ENCODE results near the gene SSC5D.
"Not testable (repeated sequence)": the region's sequence is repeated elsewhere in the genome, so short reads cannot be mapped to it uniquely, and the experiment has no call there.

Gene SSC5D

GRCh38 chr19:55487924-55488687 lies at the start of gene SSC5D:
Gene SSC5D, plus strand, starts transcription at chr19:55488436. Its CDS starts 154 bp downstream, at chr19:55488590.
- peak; percentile 39 for DNase-seq

DNA sequence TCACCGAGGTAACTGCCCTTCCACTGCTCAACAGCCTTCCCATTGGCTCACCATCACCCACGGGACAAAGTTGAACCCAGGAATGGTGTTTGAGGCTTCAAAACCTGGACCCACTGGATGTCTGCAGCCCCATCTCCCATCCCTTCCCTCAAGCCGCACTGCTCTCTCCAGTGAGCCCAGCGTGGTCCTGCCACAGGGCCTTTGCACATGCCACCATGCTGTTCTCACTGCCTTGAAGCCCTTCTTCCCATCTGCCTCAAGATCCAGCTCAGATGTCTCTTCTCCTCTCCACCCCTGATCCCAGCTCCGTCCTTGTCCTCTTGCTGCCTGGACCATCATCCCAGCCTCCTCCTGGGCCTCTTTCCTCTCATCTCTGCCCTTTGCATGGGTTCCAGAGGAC lies 49.2 kb upstream of the SSC5D start:
- no peak for DNase-seq

DNA sequence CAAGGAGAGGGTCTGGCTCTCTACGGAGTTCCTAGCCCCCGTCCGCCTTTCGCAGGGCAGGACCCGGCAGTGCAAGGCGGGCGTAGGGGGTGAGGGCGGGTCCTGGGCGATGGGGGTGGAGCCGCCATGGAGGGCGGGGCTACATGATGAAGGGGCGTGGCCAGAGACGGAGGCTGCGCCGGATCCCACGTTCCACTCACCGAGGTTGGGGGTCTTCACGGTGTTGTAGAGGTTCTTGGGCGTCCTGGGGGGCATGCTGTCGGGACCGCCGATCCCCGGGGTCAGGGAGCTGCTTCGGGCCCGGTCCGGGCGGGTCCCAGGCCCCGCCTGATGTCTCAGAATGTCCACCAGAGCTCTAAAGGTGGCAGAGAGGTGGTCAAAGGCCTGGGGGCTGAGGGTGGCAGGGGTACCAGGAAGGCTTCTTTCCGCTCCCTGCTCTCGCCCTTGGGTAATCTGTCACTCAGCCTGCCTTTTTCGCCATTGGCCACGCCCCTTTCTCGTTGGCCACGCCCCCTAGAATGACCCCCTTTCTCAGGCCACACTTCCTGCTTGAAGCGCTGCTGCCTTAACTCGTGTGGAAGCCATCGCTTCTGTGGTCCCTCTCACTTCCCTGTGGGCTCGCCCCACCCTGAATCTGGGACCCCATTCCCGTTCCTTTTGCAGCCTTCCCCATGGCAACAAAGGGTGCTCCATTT lies 47.7 kb upstream of the SSC5D start:
- DNase-seq = peak; percentile 64

DNA sequence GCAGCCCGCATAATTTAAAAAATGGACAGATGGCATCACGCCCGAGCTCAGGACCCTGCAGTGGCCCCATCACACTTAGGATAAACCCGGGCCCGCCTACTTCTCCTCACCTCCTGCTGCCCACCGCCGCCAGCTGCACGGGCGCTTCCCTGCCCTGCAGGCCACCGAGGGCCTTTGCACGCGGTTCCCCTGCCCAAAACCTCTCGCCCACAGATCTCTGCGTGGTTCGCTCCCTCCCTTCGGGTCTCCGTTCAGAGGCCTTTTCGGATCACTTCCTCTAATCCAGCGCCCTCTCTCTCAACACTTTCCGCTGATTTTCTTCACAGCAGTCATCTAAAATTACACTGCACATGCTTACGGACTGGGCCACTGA lies 46.9 kb upstream of the SSC5D start:
- peak; percentile 67 for DNase-seq

- DNase-seq = peak; percentile 56
These were observed 46.4 kb upstream of the SSC5D start for GRCh38 chr19:55441692-55442321.

DNA sequence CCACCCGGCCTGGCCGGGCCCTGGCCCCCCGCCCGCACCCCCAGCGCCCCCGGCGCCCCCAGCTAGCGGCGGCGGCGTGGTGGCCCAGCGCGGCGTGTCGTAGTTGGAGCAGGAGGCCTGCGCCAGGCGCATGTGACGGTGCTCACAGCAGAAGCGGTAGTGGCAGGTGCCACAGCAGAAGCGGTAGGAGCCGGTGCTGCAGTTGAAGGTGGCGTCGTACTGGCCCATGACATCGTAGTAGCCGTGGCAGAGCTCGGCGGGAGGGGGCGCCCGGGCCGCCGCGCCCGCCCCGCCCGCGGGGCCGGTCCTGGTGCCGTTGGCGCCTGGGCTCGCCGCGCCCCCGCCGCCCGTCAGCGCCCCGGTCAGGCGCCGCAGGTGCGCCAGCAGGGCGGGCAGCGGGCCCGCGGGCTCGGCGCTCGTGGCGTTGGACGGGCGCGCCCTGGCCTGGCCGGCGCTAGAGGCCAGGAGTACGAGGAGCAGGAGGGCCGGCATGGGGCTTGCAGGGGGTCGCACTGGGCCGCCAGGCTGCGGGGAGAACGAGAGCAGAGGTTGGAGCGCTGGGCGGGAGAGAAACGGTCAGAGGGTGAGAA lies 45.8 kb upstream of the SSC5D start:
- DNase-seq = peak; percentile 46

- peak; percentile 82 for DNase-seq
These were observed 45.0 kb upstream of the SSC5D start, which contains the start of gene SHISA7 for GRCh38 chr19:55443045-55443823. Gene SHISA7, minus strand, starts transcription at chr19:55443300. Its CDS starts 437 bp downstream, at chr19:55442863.

DNA sequence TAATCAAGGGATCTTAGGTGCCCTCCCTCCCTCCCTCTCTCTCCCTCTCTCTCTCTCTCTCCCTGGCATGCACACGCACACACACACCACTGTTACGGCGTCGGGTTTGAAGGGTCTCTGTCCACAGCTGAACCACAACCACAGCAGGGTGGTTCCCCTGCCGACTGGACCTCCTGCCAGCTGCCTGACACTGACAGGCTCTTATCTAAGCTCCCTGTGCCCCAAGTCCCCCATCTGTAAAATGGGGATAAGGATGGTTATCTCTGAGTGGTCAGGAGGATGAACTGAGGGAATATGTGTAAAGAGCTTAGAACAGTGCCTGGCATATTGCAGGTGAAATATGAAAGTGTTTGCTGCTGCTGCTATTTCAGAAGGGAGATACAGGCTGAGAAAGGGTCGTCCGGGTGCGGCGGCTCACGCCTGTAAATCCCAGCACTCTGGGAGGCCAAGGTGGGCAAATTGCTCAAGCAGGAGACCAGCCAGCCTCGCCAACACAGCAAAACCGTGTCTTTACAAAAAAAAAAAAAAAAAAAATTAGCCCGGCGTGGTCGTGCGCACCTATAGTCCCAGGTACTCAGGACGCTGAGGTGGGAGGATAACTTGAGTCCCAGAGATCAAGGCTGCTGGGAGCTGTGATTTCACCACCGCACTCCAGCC lies 44.3 kb upstream of the SSC5D start:
- DNase-seq = peak; percentile 96

- DNase-seq = no peak
These were observed 43.6 kb upstream of the SSC5D start for GRCh38 chr19:55444646-55445045.

- no peak for DNase-seq
These were observed 42.2 kb upstream of the SSC5D start for GRCh38 chr19:55446060-55446459.

DNA sequence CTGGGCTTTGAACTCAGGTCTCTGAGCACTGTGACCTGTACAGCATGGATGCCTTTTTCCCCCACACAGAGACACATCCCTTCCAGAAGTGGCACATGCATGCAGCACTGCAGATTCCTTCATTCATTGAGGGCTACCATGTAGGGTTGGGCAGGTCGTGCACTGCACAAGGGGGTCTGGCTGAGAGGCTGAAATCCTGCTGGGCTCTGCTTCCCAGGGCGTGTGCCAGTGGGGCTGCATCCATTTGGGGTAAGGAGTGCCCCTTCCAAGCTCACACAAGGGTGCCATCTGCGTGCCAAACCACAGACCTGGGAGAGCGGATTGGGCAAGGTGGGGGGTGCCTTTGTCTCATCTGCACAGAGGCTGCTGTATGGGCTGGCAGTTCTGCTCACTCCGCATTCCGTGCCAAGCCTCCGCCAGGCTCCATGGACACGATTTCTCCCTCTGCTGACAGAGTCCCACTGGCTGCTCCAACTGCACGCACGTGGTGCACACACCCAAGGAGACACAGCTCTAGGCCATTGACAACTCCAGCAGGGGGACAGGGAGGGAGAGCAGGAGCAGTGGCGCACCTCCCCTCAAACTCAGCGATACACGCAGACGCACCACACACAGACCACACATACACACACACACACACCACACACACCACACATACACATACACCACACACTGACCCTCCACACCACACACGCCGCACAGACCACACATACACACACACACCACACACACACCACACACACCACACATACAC lies 40.6 kb upstream of the SSC5D start:
- peak; percentile 83 for DNase-seq

- DNase-seq = not testable (repeated sequence)
These were observed 40.1 kb upstream of the SSC5D start for GRCh38 chr19:55448175-55448490.

GRCh38 chr19:55449469-55449868 lies 38.8 kb upstream of the SSC5D start:
- DNase-seq = no peak

DNA sequence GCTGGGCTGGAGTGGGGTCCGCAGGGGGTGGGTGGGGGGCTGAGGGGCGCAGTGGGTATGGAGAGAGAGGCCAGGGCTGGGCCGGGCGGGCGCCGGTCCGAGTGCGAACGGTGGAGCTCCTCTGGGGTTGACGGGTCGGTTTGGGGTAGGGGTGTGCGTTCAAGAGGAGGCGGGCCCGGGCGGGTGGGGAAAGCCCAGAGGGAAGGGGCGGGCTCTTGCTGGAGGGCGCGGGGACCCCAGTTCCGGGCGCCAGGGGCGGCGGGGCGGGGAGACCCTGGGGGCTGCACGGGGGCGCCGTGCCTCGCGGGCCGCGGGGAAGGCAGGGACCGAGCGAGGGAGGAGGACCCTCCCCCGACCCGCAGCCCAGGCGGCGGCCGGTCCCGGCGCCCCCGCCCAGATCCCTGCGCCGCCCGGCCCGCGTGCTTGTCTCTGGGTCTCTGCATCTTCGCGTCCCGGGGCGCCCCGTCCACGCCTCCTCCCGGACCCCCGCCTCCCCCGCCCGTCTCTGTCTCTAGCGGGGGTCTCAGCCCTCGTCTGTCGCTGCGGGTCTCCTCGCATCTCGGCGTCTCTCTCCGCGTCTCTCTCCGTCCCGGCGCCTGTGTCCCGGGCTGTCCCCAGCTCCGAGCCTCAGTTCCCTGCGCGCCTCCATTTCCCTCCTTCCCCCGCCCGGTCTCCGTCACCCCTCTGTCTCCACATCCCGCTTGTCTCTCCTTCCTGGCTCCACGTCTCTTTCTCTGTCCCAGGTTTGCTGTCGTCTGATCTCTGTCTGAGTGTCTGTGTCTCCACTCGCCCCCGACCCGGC lies 36.9 kb upstream of the SSC5D start:
- DNase-seq = peak; percentile 32

GRCh38 chr19:55451965-55452748 lies 36.1 kb upstream of the SSC5D start:
- DNase-seq = peak; percentile 34

GRCh38 chr19:55452749-55453346 lies 35.4 kb upstream of the SSC5D start:
- peak; percentile 96 for DNase-seq

DNA sequence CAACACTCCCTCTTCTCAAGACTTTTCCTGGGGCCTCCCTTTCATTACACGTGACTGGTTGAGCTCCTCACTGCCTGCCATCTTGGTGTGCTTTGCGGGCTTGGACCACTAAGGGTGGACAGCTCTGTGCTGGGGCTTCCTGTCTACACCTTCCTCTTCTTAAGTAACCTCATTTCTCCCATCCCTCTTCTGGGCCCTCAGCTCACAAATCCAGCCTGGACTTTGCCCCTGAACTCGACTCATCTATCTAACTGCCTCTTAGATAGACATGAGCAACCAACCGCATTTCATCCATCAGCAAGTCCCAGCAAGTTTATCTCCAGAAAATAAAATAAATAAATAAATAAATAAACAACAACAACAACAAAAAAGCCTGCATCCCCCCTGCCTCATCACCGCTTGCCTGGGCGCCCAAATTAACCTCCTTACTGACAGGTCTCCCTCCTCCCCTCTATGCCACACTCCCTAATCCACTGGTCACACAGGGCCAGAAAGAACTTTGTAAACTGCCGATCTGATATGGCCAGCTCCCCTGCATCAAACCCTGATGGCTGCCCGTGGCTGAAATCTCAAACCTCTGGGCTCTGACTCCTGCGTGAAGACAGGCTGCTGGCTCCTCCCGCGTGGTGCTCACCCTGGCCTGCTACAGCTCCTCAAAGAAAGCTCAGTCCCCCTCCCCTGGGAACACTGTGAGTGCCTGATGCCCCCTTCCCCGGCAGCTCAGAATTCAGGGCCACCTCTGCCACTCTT lies 34.5 kb upstream of the SSC5D start:
- DNase-seq = no peak

- DNase-seq = peak; percentile 84
These were observed 33.4 kb upstream of the SSC5D start for GRCh38 chr19:55454787-55455243.

Data from hematopoietic multipotent progenitor cell treated with erythropoietin and hydrocortisone succinate and interleukin-3 and kit ligand, for 4 days (in vitro differentiated cells).